Muscle of leg (tissue), 11 donors: Measurements from ENCODE around the gene LRP1B. TPM values are rescaled to one million over a fixed set of nuclear protein-coding genes. Genes with fewer than 3 reads are reported as not detected.
A peak's percentile ranks its signal among the peaks of the same experiment; 100 is the strongest.

Source experiments
- DNase-seq: peaks from one replicate; pipeline ENCODE4 v3.0.0; 2013
- H3K27ac ChIP-seq: one replicate; pipeline ENCODE4 v1.5.1; 2013; ENCODE audit warnings: mild to moderate bottlenecking, low read length, control low read depth
- H3K27me3 ChIP-seq: one replicate; pipeline ENCODE4 v1.6.1; 2013; ENCODE audit warnings: low read length; ENCODE audit not compliant: control insufficient read depth, insufficient read depth
- H3K36me3 ChIP-seq: one replicate; pipeline ENCODE4 v1.6.1; 2013; ENCODE audit warnings: low read length; ENCODE audit not compliant: control insufficient read depth, insufficient read depth
- H3K4me1 ChIP-seq: one replicate; pipeline ENCODE4 v1.6.1; 2013; ENCODE audit warnings: low read length; ENCODE audit not compliant: control insufficient read depth, insufficient read depth
- H3K4me3 ChIP-seq: one replicate; pipeline ENCODE4 v1.5.1; 2013; ENCODE audit warnings: low read length, control low read depth
- H3K9me3 ChIP-seq: replicated peaks from 2 replicates; pipeline ENCODE4 v1.6.1; 2013; ENCODE audit warnings: low read depth, low read length; ENCODE audit not compliant: control insufficient read depth
- WGBS: methylation state at CpG from one replicate; pipeline ENCODE4 v1.1.5; 2013; ENCODE audit warnings: missing lambda C conversion rate; ENCODE audit not compliant: insufficient coverage; 5-methylcytosine and 5-hydroxymethylcytosine counted together
- polyA plus RNA-seq, 8 donors: library from polyadenylated mRNA; unstranded; fragments of 120-200 nt; gene quantifications; one replicate each; pipeline versions ENCODE4 v1.2.1 to v1.2.3, GENCODE V29; 2013; ENCODE audit warnings: inconsistent platforms in 1 of 8, low replicate concordance in 1 of 8; ENCODE audit not compliant: insufficient read length in 8 of 8, insufficient read depth in 1 of 8
- total RNA-seq: library from RNA; stranded (reverse); fragments of 120-200 nt; gene quantifications from one replicate; pipeline ENCODE4 v1.2.4, GENCODE V29; 2013

LRP1B gene
- total and polyA plus RNA-seq, 9 donors: 0.84 to 2.3 (median 1.4) TPM

- Histone ChIP-seq H3K36me3 (no peaks in the 10 kb centered on the region), H3K4me3 (no peak overlapping the region), H3K4me1 (no peaks in the 10 kb centered on the region), H3K9me3 (no peaks in the 10 kb centered on the region), H3K27me3 (no peaks in the 10 kb centered on the region), H3K27ac (no peak overlapping the region)
- 40% methylated on average over 1 of the region's 3 CpGs for WGBS
- DNase-seq: no peak
Observed at GRCh38 chr2:141871913-141872634, 258.7 kb downstream of the LRP1B start.

DNA sequence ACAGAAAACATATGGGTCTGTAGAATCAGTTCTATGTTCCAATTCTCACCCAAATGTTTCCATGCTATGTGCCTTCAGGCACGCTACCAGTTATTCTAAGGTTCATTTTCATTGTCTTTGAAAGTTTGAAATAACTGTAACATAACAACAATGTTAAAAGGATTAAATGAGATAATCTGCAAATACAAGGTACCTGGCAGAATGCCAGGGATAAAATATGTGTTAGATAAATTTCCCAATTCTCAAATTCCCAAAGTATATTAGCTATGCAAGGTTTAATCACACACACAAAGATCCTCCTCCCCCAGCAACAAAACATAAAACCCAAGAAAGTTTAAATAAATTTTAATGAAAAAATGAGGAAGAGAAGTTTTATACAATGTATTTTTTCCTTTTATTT lies 261.2 kb downstream of the LRP1B start:
- no CpG with 5 or more reads among the region's 1 CpG for WGBS
- no peak overlapping the region for H3K4me3 ChIP-seq
- H3K9me3 ChIP-seq: no peaks in the 10 kb centered on the region
- H3K27me3 ChIP-seq: no peaks in the 10 kb centered on the region
- H3K36me3 ChIP-seq: no peaks in the 10 kb centered on the region
- no peaks in the 10 kb centered on the region for H3K4me1 ChIP-seq
- no peak overlapping the region for H3K27ac ChIP-seq
- no peak for DNase-seq

GRCh38 chr2:141863964-141864363 lies 266.9 kb downstream of the LRP1B start:
- Histone ChIP-seq H3K27me3 (no peaks in the 10 kb centered on the region), H3K36me3 (no peaks in the 10 kb centered on the region), H3K4me3 (no peak overlapping the region), H3K27ac (no peak overlapping the region), H3K9me3 (no peaks in the 10 kb centered on the region), H3K4me1 (no peaks in the 10 kb centered on the region)
- DNase-seq: no peak

DNA sequence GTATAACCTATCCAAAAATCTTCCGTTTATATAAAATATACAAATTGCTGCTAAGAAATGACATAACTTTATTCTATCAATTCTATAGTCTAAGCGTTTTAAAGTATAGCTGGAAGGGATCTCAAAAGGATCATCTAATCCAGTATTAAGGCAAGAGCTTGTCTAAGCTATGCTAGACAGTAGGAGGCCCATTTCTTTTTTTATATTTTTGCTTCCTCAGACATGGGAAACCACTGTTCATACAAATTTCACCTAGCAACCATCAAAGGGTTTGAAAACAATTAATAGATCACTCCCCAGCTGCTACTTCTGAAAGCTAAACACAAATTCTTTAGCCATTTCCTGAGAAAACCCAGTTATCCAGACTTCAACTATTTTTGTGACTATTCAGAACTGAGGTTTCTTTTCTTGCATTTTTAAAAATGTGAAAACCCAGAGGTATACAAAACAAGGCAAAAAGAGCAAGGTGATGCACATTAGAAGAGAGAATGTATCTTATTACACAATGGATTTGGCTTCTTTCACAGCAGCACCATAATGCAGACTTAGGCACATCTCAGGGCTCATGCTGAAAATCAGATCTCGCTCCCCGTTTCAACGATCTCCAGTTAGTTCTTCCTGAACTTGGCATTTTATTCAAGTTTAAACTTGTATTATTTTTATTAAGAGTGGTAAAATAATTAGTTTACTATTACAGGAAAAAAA lies 274.4 kb downstream of the LRP1B start:
- H3K27ac ChIP-seq: no peak overlapping the region
- no peak for DNase-seq
- no CpG with 5 or more reads among the region's 5 CpGs for WGBS
- H3K36me3 ChIP-seq: no peaks in the 10 kb centered on the region
- H3K9me3 ChIP-seq: no peaks in the 10 kb centered on the region
- H3K4me3 ChIP-seq: no peak overlapping the region
- no peaks in the 10 kb centered on the region for H3K4me1 ChIP-seq
- no peaks in the 10 kb centered on the region for H3K27me3 ChIP-seq

DNA sequence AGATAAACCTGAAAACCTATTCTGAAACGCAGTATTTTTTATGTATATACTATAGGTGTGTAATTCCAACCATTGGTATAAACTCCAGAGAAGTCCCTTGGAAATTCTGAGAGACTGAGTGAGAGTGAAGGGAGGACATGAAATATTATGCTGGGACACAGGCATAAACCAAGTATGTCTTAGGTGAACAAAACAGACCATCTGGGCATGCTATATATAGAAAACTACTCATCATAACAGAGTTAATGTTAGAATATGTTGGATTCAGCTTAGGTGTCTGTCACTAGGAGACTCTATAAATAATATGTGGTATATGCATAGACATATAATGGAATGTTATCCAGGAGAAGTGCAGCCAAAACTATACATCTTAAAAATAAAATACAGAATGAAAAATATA lies 282.6 kb downstream of the LRP1B start:
- H3K27ac ChIP-seq: no peak overlapping the region
- H3K4me1 ChIP-seq: no peaks in the 10 kb centered on the region
- no peaks in the 10 kb centered on the region for H3K27me3 ChIP-seq
- WGBS: no CpG with 5 or more reads among the region's 1 CpG
- no peak overlapping the region for H3K4me3 ChIP-seq
- H3K36me3 ChIP-seq: no peaks in the 10 kb centered on the region
- H3K9me3 ChIP-seq: no peaks in the 10 kb centered on the region
- peak; percentile 3 for DNase-seq

- no peak for DNase-seq
- Histone ChIP-seq H3K36me3 (no peaks in the 10 kb centered on the region), H3K9me3 (no peaks in the 10 kb centered on the region), H3K4me1 (no peaks in the 10 kb centered on the region), H3K27me3 (no peaks in the 10 kb centered on the region), H3K4me3 (no peak overlapping the region), H3K27ac (no peak overlapping the region)
- no CpG with 5 or more reads among the region's 2 CpGs for WGBS
Observed at GRCh38 chr2:141844231-141844630, 286.6 kb downstream of the LRP1B start.

GRCh38 chr2:141835103-141835502 lies 295.7 kb downstream of the LRP1B start:
- DNase-seq: no peak
- no peaks in the 10 kb centered on the region for H3K27me3 ChIP-seq
- no peak overlapping the region for H3K4me3 ChIP-seq
- H3K27ac ChIP-seq: no peak overlapping the region
- H3K4me1 ChIP-seq: no peaks in the 10 kb centered on the region
- no CpG with 5 or more reads among the region's 1 CpG for whole genome bisulfite sequencing
- no peaks in the 10 kb centered on the region for H3K9me3 ChIP-seq
- H3K36me3 ChIP-seq: no peaks in the 10 kb centered on the region

DNA sequence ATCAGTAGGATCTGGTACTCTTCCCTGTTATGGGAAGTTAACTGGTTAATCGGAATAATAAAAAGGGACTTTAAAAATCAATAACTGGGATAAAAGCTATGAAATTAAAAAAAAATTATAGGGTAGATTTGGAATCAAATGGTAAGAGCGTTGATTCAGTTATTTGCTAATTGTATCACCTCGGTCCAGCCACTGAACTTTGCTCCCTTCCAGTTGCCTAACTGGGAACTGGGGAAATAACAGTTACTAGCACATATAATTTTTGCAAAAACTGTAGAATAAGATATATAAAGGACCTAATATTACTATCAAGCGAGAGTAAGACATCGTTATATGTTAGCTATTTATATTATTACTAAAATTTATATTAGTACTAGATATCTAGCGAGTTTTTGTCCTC lies 302.1 kb downstream of the LRP1B start:
- DNase-seq: no peak
- H3K9me3 ChIP-seq: no peaks in the 10 kb centered on the region
- H3K4me3 ChIP-seq: no peak overlapping the region
- no CpG with 5 or more reads among the region's 6 CpGs for WGBS
- H3K27me3 ChIP-seq: no peaks in the 10 kb centered on the region
- H3K4me1 ChIP-seq: no peaks in the 10 kb centered on the region
- H3K27ac ChIP-seq: no peak overlapping the region
- H3K36me3 ChIP-seq: no peaks in the 10 kb centered on the region

GRCh38 chr2:141824790-141825189 lies 306.0 kb downstream of the LRP1B start:
- H3K27ac ChIP-seq: no peak overlapping the region
- no peaks in the 10 kb centered on the region for H3K27me3 ChIP-seq
- no peaks in the 10 kb centered on the region for H3K9me3 ChIP-seq
- H3K36me3 ChIP-seq: no peaks in the 10 kb centered on the region
- H3K4me1 ChIP-seq: no peaks in the 10 kb centered on the region
- DNase-seq: no peak
- 80% methylated on average over 1 of the region's 6 CpGs for WGBS
- H3K4me3 ChIP-seq: no peak overlapping the region

GRCh38 chr2:141820893-141821292 lies 309.9 kb downstream of the LRP1B start:
- Histone ChIP-seq H3K4me3 (no peak overlapping the region), H3K27me3 (no peaks in the 10 kb centered on the region), H3K27ac (no peak overlapping the region), H3K4me1 (no peaks in the 10 kb centered on the region), H3K9me3 (no peaks in the 10 kb centered on the region), H3K36me3 (no peaks in the 10 kb centered on the region)
- WGBS: no CpG with 5 or more reads among the region's 3 CpGs
- DNase-seq: no peak
